SU-DHL-6 (cell line): ENCODE data around the gene OBSL1.

ENCODE experiments used
- EZH2phosphoT487 ChIP-seq: fragments of 200-600 bp; sonication (generic), shearing (Covaris generic); conservative IDR thresholded peaks from 2 replicates; pipeline ENCODE4 v1.6.1; 2018; ENCODE audit warnings: mild to moderate bottlenecking, antibody characterized with exemption, low read length, moderate library complexity, mixed read lengths
- TF ChIP-seq, protein P1 (sequence below): fragments of 200-600 bp; sonication (generic); IDR thresholded peaks from one replicate; pipeline ENCODE4 v1.5.1; 2017; ENCODE audit warnings: antibody characterized with exemption, mild to moderate bottlenecking, low read length, moderate library complexity; ENCODE audit not compliant: insufficient read depth, poor library complexity, severe bottlenecking

DNA sequence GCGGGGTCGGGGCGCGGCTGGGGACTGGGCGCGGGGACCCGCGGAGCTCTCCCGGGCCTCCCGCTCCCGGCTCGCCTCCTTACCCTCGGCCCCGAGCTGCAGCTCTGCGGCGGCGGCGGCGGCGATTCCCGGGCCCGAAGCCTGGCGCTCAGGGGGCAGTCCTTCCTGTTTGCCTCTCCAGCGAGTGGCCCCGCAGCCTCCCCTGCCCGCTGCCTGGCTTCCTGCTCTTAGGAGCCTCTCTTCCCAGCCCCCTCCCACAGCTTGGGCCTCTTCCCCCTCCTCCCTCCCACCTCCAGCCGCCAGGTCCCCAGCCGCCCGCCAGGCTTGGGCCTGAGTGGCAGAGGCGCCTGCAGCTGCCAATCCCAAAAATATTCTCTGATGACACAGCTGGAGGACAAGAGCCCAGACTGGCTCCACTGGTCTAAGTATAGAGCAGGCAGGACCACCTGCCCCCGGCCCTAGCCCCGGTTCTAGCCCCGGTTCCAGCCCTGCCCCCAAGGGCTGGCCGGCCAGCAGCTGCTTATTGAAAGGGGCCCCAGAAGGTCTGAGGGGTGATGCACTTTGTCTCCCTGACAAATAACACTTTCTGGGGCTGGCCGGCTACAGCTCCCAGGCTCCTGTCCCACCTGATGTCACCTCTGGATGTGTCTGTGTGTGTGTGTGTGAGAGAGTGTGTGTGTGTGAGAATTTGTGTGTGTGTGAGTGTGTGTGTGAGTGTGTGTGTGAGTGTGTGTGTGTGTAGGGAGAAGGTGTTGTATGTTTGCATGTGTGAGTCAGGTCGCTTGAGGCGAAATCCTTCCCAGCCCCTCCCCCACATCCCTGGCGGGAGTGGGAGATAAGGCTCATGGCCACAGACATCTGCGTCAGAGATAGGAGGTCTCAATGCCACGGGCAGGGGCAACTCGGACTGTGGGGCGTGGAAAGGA, at the start of gene OBSL1:
- TF ChIP-seq, protein P1, sequence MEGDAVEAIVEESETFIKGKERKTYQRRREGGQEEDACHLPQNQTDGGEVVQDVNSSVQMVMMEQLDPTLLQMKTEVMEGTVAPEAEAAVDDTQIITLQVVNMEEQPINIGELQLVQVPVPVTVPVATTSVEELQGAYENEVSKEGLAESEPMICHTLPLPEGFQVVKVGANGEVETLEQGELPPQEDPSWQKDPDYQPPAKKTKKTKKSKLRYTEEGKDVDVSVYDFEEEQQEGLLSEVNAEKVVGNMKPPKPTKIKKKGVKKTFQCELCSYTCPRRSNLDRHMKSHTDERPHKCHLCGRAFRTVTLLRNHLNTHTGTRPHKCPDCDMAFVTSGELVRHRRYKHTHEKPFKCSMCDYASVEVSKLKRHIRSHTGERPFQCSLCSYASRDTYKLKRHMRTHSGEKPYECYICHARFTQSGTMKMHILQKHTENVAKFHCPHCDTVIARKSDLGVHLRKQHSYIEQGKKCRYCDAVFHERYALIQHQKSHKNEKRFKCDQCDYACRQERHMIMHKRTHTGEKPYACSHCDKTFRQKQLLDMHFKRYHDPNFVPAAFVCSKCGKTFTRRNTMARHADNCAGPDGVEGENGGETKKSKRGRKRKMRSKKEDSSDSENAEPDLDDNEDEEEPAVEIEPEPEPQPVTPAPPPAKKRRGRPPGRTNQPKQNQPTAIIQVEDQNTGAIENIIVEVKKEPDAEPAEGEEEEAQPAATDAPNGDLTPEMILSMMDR, result no peak
- TF ChIP-seq EZH2phosphoT487, result no peak
